Smooth muscle cell (in vitro differentiated cells): ENCODE data around the gene MZT1. TPM values are rescaled to one million over a fixed set of nuclear protein-coding genes. Genes with fewer than 3 reads are reported as not detected.

Source experiments
- DNase-seq: peaks from one replicate; lab custom pipeline; 2025; ENCODE audit not compliant: unreplicated experiment; lab: John Stamatoyannopoulos, UW
- H2AFZ ChIP-seq: fragments of 200-600 bp; sonication (generic); 2 replicates; pipeline ENCODE4 v1.6.0; 2016; ENCODE audit warnings: antibody characterized with exemption, low read depth, mild to moderate bottlenecking
- H3F3A ChIP-seq: fragments of 200-600 bp; sonication (generic); 2 replicates; pipeline ENCODE4 v1.6.0; 2017; ENCODE audit warnings: antibody characterized with exemption, low read depth
- H3K27ac ChIP-seq: fragments of 200-600 bp; sonication (generic); 2 replicates; pipeline ENCODE4 v1.5.1; 2016; ENCODE audit warnings: low read depth, mild to moderate bottlenecking
- H3K27me3 ChIP-seq: fragments of 200-600 bp; sonication (generic); 2 replicates; pipeline ENCODE4 v1.6.1; 2016; ENCODE audit warnings: low read depth, mild to moderate bottlenecking
- H3K36me3 ChIP-seq: fragments of 200-600 bp; sonication (generic); 2 replicates; pipeline ENCODE4 v1.5.1; 2016; ENCODE audit warnings: low read depth
- H3K4me1 ChIP-seq: fragments of 200-600 bp; sonication (generic); 2 replicates; pipeline ENCODE4 v1.5.1; 2016; ENCODE audit warnings: low read depth
- H3K4me2 ChIP-seq: fragments of 200-600 bp; sonication (generic); 2 replicates; pipeline ENCODE4 v1.6.0; 2016; ENCODE audit warnings: mild to moderate bottlenecking
- H3K4me3 ChIP-seq: fragments of 200-600 bp; sonication (generic); 2 replicates; pipeline ENCODE4 v1.5.1; 2016; ENCODE audit warnings: mild to moderate bottlenecking
- H3K79me2 ChIP-seq: fragments of 200-600 bp; sonication (generic); 2 replicates; pipeline ENCODE4 v1.6.0; 2016; ENCODE audit warnings: low read depth, mild to moderate bottlenecking
- H3K9ac ChIP-seq: fragments of 200-600 bp; sonication (generic); 2 replicates; pipeline ENCODE4 v1.6.0; 2016; ENCODE audit warnings: low read depth
- H3K9me3 ChIP-seq: fragments of 200-600 bp; sonication (generic); replicated peaks from 2 replicates; pipeline ENCODE4 v1.5.1; 2016; ENCODE audit warnings: low read depth
- H4K20me1 ChIP-seq: fragments of 200-600 bp; sonication (generic); 2 replicates; pipeline ENCODE4 v1.6.0; 2016; ENCODE audit warnings: low read depth
- WGBS: methylation state at CpG from one replicate; pipeline ENCODE4 v1.1.7; 2016; ENCODE audit warnings: low lambda C conversion rate; 5-methylcytosine and 5-hydroxymethylcytosine counted together
- polyA plus RNA-seq: library from polyadenylated mRNA; unstranded; fragments of >200 nt; fragmentation: Nextera tagmentation; extraction: Ambion mirVana; gene quantifications from 2 replicates; pipeline ENCODE4 v1.2.1, GENCODE V29; 2016
- small RNA-seq: library from RNA; depleted of rRNA; stranded (forward); fragments of <200 nt; gene quantifications from one replicate; pipeline ENCODE3, GENCODE V24; 2014
- total RNA-seq: library from RNA; depleted of rRNA; stranded (reverse); fragments of >200 nt; gene quantifications from 2 replicates; pipeline ENCODE4 v1.2.3, GENCODE V29; 2014
- TF ChIP-seq, protein P1 (sequence below): fragments of 200-600 bp; sonication (generic); IDR thresholded peaks from 2 replicates; pipeline ENCODE4 v1.5.1; 2017; ENCODE audit warnings: borderline replicate concordance, mild to moderate bottlenecking, antibody characterized with exemption; ENCODE audit not compliant: insufficient read depth, poor library complexity, severe bottlenecking

MZT1 gene
- total and polyA plus RNA-seq, 2 experiments from 2014 or later, result 10.3 to 16.8 TPM

DNA sequence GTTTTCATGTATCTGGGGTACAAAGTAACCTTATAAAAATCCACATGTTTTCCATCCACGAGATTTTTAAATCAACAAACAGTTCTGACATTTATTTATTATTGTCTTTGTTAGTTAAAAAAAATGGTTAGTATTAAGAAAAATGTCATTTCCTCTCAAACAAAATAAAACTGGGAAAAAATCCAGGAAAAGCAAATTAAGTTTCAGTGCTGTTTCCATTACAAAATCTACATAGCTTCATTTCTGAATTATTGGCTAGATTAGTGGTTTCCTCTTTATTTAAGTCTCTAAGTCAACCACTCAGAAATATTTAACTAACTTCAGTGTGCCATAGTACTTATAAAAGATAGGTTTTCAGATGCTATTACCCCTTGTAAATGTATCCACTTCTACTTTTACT lies 49.1 kb downstream of the MZT1 start:
- no peak for DNase-seq
- Histone ChIP-seq H3K27me3 (no peaks in the 10 kb centered on the region), H3K4me1 (no peaks in the 10 kb centered on the region), H2AFZ (peak overlapping the region; percentile 45), H3K4me3 (no peak overlapping the region), H3F3A (no peaks in the 10 kb centered on the region), H3K79me2 (no peaks in the 10 kb centered on the region), H3K9me3 (no peaks in the 10 kb centered on the region), H3K9ac (no peak overlapping the region), H3K36me3 (no peaks in the 10 kb centered on the region), H3K27ac (no peak overlapping the region), H3K4me2 (no peak overlapping the region), H4K20me1 (no peaks in the 10 kb centered on the region)
- TF ChIP-seq, protein P1, sequence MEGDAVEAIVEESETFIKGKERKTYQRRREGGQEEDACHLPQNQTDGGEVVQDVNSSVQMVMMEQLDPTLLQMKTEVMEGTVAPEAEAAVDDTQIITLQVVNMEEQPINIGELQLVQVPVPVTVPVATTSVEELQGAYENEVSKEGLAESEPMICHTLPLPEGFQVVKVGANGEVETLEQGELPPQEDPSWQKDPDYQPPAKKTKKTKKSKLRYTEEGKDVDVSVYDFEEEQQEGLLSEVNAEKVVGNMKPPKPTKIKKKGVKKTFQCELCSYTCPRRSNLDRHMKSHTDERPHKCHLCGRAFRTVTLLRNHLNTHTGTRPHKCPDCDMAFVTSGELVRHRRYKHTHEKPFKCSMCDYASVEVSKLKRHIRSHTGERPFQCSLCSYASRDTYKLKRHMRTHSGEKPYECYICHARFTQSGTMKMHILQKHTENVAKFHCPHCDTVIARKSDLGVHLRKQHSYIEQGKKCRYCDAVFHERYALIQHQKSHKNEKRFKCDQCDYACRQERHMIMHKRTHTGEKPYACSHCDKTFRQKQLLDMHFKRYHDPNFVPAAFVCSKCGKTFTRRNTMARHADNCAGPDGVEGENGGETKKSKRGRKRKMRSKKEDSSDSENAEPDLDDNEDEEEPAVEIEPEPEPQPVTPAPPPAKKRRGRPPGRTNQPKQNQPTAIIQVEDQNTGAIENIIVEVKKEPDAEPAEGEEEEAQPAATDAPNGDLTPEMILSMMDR, result no peak
- WGBS, result 73% methylated on average over 1 of the region's 1 CpG

DNA sequence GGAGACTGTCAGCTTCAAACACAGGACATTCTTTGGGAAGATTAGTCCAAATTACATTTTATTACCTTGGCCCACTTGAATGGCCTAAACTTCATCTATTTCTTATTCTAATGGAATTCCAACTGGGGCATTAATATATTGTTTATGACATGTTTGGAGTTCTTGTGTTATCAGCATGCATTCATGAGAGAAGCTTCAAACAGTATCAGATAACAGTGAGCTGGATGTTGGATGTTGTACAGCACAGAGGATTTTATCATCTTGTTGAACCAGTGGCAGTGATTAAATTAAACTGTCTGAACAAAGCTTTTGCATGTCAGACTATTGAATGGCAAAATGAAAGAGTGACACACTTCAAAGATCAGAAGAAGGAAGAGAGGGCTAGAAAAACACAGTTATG lies 50.0 kb downstream of the MZT1 start:
- DNase-seq, result no peak
- Histone ChIP-seq H3K9me3 (no peaks in the 10 kb centered on the region), H3K36me3 (no peaks in the 10 kb centered on the region), H3K27me3 (no peaks in the 10 kb centered on the region), H3K27ac (no peak overlapping the region), H3K4me2 (no peak overlapping the region), H3K4me3 (no peak overlapping the region), H2AFZ (no peak overlapping the region), H3K4me1 (no peaks in the 10 kb centered on the region), H3K79me2 (no peaks in the 10 kb centered on the region), H3K9ac (no peak overlapping the region), H4K20me1 (no peaks in the 10 kb centered on the region), H3F3A (no peaks in the 10 kb centered on the region)
- TF ChIP-seq, protein P1, result no peak

DNA sequence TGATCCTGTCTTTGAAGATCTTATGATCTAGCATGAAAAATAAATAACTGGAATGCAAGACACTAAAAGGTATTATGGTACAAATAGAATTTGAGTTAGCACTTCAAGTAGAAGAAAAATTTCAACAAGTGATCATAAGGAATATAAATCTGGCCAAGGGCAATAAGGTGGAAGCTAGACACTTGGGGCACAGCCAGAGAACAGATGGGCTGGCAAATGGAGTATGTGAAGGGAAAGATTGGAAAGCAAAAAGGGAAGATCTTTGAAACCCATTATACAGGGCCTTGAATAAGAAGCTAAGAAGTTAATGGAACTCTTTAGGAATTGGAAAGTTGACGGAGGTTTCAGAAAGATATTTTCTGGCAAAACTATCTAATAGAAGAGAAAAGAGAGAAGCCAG lies 61.0 kb downstream of the MZT1 start:
- H3K9me3 ChIP-seq, result no peaks in the 10 kb centered on the region
- TF ChIP-seq, protein P1, result no peak
- H3K9ac ChIP-seq, result no peak overlapping the region
- H2AFZ ChIP-seq, result peak overlapping the region; percentile 20
- no peak for DNase-seq
- no peak overlapping the region for H3K4me3 ChIP-seq
- H3K4me2 ChIP-seq, result no peak overlapping the region
- no peaks in the 10 kb centered on the region for H3K36me3 ChIP-seq
- no peak overlapping the region for H3K27ac ChIP-seq
- H3K4me1 ChIP-seq, result no peaks in the 10 kb centered on the region
- 100% methylated on average over 1 of the region's 1 CpG for WGBS
- H3K27me3 ChIP-seq, result no peaks in the 10 kb centered on the region
- H3K79me2 ChIP-seq, result no peaks in the 10 kb centered on the region
- H4K20me1 ChIP-seq, result no peaks in the 10 kb centered on the region
- no peaks in the 10 kb centered on the region for H3F3A ChIP-seq

DNA sequence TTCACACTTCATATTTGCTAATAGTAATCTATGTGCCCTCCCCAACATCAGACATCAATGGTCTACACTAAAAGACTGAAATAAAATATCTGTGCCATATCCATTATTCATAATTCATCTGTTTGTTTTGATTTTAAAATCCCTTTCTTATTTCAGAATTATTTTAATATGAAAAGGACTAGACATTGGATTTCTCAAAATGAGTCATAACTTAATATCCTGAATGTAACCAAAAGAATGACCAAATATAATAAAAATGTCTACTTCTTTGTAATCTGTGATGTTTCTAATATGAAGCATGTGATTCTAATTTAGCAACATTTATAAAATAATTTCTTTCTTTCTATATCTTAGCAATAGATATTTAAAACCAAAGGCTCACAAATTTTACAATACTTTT lies 64.9 kb downstream of the MZT1 start:
- Histone ChIP-seq H3K9me3 (no peaks in the 10 kb centered on the region), H3K4me3 (no peak overlapping the region), H3K27ac (no peak overlapping the region), H3K79me2 (no peaks in the 10 kb centered on the region), H3K36me3 (no peaks in the 10 kb centered on the region), H3K4me2 (no peak overlapping the region), H2AFZ (no peak overlapping the region), H3K27me3 (no peaks in the 10 kb centered on the region), H3K4me1 (no peaks in the 10 kb centered on the region), H4K20me1 (no peaks in the 10 kb centered on the region), H3K9ac (no peak overlapping the region), H3F3A (no peaks in the 10 kb centered on the region)
- TF ChIP-seq, protein P1, result no peak
- no peak for DNase-seq

Small RNA genes lying within 50 kb of the gene (small RNA-seq; reads per million reads assigned to genes)
- not detected for gene RNU6-80P

Other genes starting within 250 kb of the MZT1 start
- gene BORA, start 294 bp upstream of the MZT1 start, total RNA-seq, result 7.5 and 10.3 TPM in 2 replicates
- gene BORA, start 294 bp upstream of the MZT1 start, polyA plus RNA-seq, result 4.2 and 7.5 TPM in 2 replicates
- 50.1 and 67.7 TPM in 2 replicates for gene DIS3, start 54.3 kb upstream of the MZT1 start, total RNA-seq
- 15.3 and 18.4 TPM in 2 replicates for gene DIS3, start 54.3 kb upstream of the MZT1 start, polyA plus RNA-seq
- 30.8 and 41.9 TPM in 2 replicates for gene PIBF1, start 54.5 kb upstream of the MZT1 start, total RNA-seq
- 14.1 and 19.0 TPM in 2 replicates for gene PIBF1, start 54.5 kb upstream of the MZT1 start, polyA plus RNA-seq